HEK293T (cell line): Measurements from ENCODE around the gene POLDIP3.
"Not testable (repeated sequence)": the region's sequence is repeated elsewhere in the genome, so short reads cannot be mapped to it uniquely, and the experiment has no call there.

ENCODE experiments used
- CTCF ChIA-PET: fragments of 350-600 bp; formaldehyde crosslinking; extraction: SDS; loops from one replicate; lab custom pipeline; 2021; ENCODE audit warnings: antibody characterized with exemption, inconsistent platforms; lab: Yijun Ruan, JAX
- POLR2A ChIA-PET: fragments of 350-600 bp; formaldehyde crosslinking; extraction: SDS; loops from one replicate; lab custom pipeline; 2020; ENCODE audit warnings: antibody characterized with exemption, inconsistent platforms; lab: Yijun Ruan, JAX
- DNase-seq: peaks from one replicate; pipeline ENCODE4 v3.0.0; 2012; ENCODE audit warnings: mixed read lengths; ENCODE audit errors: extremely low spot score
- ARNT ChIP-seq: fragments of 450-650 bp; IDR thresholded peaks from 2 replicates; pipeline ENCODE4 v1.6.1; 2017; ENCODE audit warnings: mild to moderate bottlenecking
- BHLHE40 ChIP-seq: fragments of 450-650 bp; IDR thresholded peaks from 2 replicates; pipeline ENCODE4 v1.6.1; 2016; ENCODE audit warnings: mild to moderate bottlenecking, moderate library complexity, borderline replicate concordance
- CTBP1 ChIP-seq: fragments of 450-650 bp; IDR thresholded peaks from 2 replicates; pipeline ENCODE4 v1.6.1; 2016; ENCODE audit warnings: borderline replicate concordance
- ELF4 ChIP-seq: fragments of 450-650 bp; IDR thresholded peaks from 2 replicates; pipeline ENCODE4 v1.6.1; 2017; ENCODE audit warnings: antibody characterized with exemption
- FOXA1 ChIP-seq: fragments of 450-650 bp; IDR thresholded peaks from 2 replicates; pipeline ENCODE4 v1.6.1; 2016; ENCODE audit warnings: mild to moderate bottlenecking
- FOXK2 ChIP-seq: fragments of 450-650 bp; IDR thresholded peaks from 2 replicates; pipeline ENCODE4 v1.6.1; 2016; ENCODE audit warnings: mild to moderate bottlenecking
- FOXM1 ChIP-seq: fragments of 450-650 bp; IDR thresholded peaks from 2 replicates; pipeline ENCODE4 v1.6.1; 2017; ENCODE audit warnings: mild to moderate bottlenecking, borderline replicate concordance
- HDGF ChIP-seq: fragments of 450-650 bp; IDR thresholded peaks from 2 replicates; pipeline ENCODE4 v1.6.1; 2017; ENCODE audit warnings: antibody characterized with exemption, borderline replicate concordance
- L3MBTL2 ChIP-seq: fragments of 450-650 bp; conservative IDR thresholded peaks from 2 replicates; pipeline ENCODE4 v1.6.1; 2016; ENCODE audit warnings: mild to moderate bottlenecking
- NFRKB ChIP-seq: fragments of 450-650 bp; IDR thresholded peaks from 2 replicates; pipeline ENCODE4 v1.6.1; 2016; ENCODE audit warnings: mild to moderate bottlenecking, moderate library complexity
- PKNOX1 ChIP-seq: fragments of 450-650 bp; IDR thresholded peaks from 2 replicates; pipeline ENCODE4 v1.6.1; 2016
- TARDBP ChIP-seq: fragments of 450-650 bp; IDR thresholded peaks from 2 replicates; pipeline ENCODE4 v1.6.1; 2016
- ZNF384 ChIP-seq: fragments of 450-650 bp; IDR thresholded peaks from 2 replicates; pipeline ENCODE4 v1.6.1; 2016

POLDIP3 gene

GRCh38 chr22:42581194-42581761, 33.4 kb downstream of the POLDIP3 start:
- CTCF ChIA-PET, DNase-seq: not testable (repeated sequence)
- POLR2A ChIA-PET = interaction anchor here (1.9 kb wide), 1 partner anchor 34 kb away, joined by 9 read pairs; the partner anchor contains the start of gene POLDIP3
- 0 out of 2 replicates have a peak, but pooled peaks have one; percentile 11 for TF ChIP-seq L3MBTL2

- CTCF ChIA-PET, POLR2A ChIA-PET, DNase-seq: not testable (repeated sequence)
Observed at GRCh38 chr22:42580040-42580439, 34.6 kb downstream of the POLDIP3 start.

GRCh38 chr22:42577623-42578240, 37.0 kb downstream of the POLDIP3 start:
- TF ChIP-seq ELF4 (no peak), BHLHE40 (no peak), PKNOX1 (no peak), FOXA1 (no peak), FOXM1 (no peak), TARDBP (no peak), CTBP1 (no peak), ARNT (no peak), L3MBTL2 (no peak), NFRKB (no peak), FOXK2 (no peak)
- CTCF ChIA-PET = no interaction called here
- POLR2A ChIA-PET = no interaction called here
- DNase-seq = no peak

GRCh38 chr22:42577141-42577540, 37.5 kb downstream of the POLDIP3 start:
- DNase-seq, CTCF ChIA-PET, POLR2A ChIA-PET: not testable (repeated sequence)

- POLR2A ChIA-PET, CTCF ChIA-PET, DNase-seq: not testable (repeated sequence)
Observed at GRCh38 chr22:42575996-42576574, 38.6 kb downstream of the POLDIP3 start.

- POLR2A ChIA-PET, DNase-seq, CTCF ChIA-PET: not testable (repeated sequence)
Observed at GRCh38 chr22:42574468-42574867, 40.2 kb downstream of the POLDIP3 start.

- CTCF ChIA-PET, DNase-seq, POLR2A ChIA-PET: not testable (repeated sequence)
Observed at GRCh38 chr22:42574046-42574445, 40.6 kb downstream of the POLDIP3 start.

- CTCF ChIA-PET, DNase-seq, POLR2A ChIA-PET: not testable (repeated sequence)
Observed at GRCh38 chr22:42571068-42571467, 43.6 kb downstream of the POLDIP3 start.

GRCh38 chr22:42570580-42570979, 44.1 kb downstream of the POLDIP3 start:
- DNase-seq, POLR2A ChIA-PET: not testable (repeated sequence)
- CTCF ChIA-PET = interaction anchor here (1.0 kb wide), 1 partner anchor 10 kb away, joined by 4 read pairs; no protein-coding TSS in a partner anchor

- CTCF ChIA-PET, DNase-seq: not testable (repeated sequence)
- POLR2A ChIA-PET = interaction anchor here (2.5 kb wide), 1 partner anchor 46 kb away, joined by 10 read pairs; the partner anchor contains the start of gene POLDIP3
Observed at GRCh38 chr22:42567950-42568349, 46.7 kb downstream of the POLDIP3 start.

- no peak for TF ChIP-seq ZNF384
- no peak for TF ChIP-seq HDGF
- TF ChIP-seq PKNOX1 = no peak
- no peak for TF ChIP-seq NFRKB
- TF ChIP-seq ELF4 = no peak
- TF ChIP-seq L3MBTL2 = no peak
- CTCF ChIA-PET = no interaction called here
- no peak for DNase-seq
- POLR2A ChIA-PET = interaction anchor here (0.7 kb wide), 1 partner anchor 16 kb away, joined by 3 read pairs; no protein-coding TSS in a partner anchor
Observed at GRCh38 chr22:42565956-42566355, 48.7 kb downstream of the POLDIP3 start.
